HG03469 (cell line): Measurements from ENCODE around the gene NPW.
A peak's percentile ranks its signal among the peaks of the same experiment; 100 is the strongest.

ENCODE experiments used
- ATAC-seq: cut with Tn5 transposase; IDR thresholded peaks from one replicate; pipeline ENCODE4 v1.9.1; 2021; ENCODE audit warnings: mild to moderate bottlenecking, moderate library complexity, moderate number of reproducible peaks; ENCODE audit not compliant: unreplicated experiment

Gene NPW

GRCh38 chr16:1984347-1985225 lies 35.0 kb upstream of the NPW start:
- ATAC-seq, result peak; percentile 2

- no peak for ATAC-seq
These were observed 34.0 kb upstream of the NPW start for GRCh38 chr16:1985466-1986150.

GRCh38 chr16:1987198-1987597 lies 32.4 kb upstream of the NPW start:
- no peak for ATAC-seq

GRCh38 chr16:1989209-1990100 lies 30.1 kb upstream of the NPW start, which contains the start of gene SYNGR3:
SYNGR3 (plus strand) TSS chr16:1989970; CDS start chr16:1990103, 133 bp downstream.
- ATAC-seq, result no peak

GRCh38 chr16:1990101-1990350 lies 29.6 kb upstream of the NPW start:
- no peak for ATAC-seq

GRCh38 chr16:1990351-1991134 lies 29.0 kb upstream of the NPW start:
- no peak for ATAC-seq

GRCh38 chr16:1991135-1991551 lies 28.4 kb upstream of the NPW start:
- ATAC-seq, result no peak

- ATAC-seq, result no peak
These were observed 28.0 kb upstream of the NPW start for GRCh38 chr16:1991588-1991947.

GRCh38 chr16:1991948-1992703 lies 27.5 kb upstream of the NPW start:
- ATAC-seq, result peak; percentile 28

- ATAC-seq, result no peak
These were observed 26.8 kb upstream of the NPW start for GRCh38 chr16:1992704-1993317.

GRCh38 chr16:1993731-1994131 lies 25.9 kb upstream of the NPW start:
- ATAC-seq, result no peak

- no peak for ATAC-seq
These were observed 21.9 kb upstream of the NPW start for GRCh38 chr16:1997494-1998359.

GRCh38 chr16:1998360-1998835 lies 21.2 kb upstream of the NPW start:
- no peak for ATAC-seq

- no peak for ATAC-seq
These were observed 20.5 kb upstream of the NPW start for GRCh38 chr16:1998852-1999801.

- no peak for ATAC-seq
These were observed 19.6 kb upstream of the NPW start for GRCh38 chr16:1999866-2000514.

- no peak for ATAC-seq
These were observed 18.6 kb upstream of the NPW start for GRCh38 chr16:2001035-2001434.
